ENCODE data around the gene NPTX1.

The NPTX1 gene

DNA sequence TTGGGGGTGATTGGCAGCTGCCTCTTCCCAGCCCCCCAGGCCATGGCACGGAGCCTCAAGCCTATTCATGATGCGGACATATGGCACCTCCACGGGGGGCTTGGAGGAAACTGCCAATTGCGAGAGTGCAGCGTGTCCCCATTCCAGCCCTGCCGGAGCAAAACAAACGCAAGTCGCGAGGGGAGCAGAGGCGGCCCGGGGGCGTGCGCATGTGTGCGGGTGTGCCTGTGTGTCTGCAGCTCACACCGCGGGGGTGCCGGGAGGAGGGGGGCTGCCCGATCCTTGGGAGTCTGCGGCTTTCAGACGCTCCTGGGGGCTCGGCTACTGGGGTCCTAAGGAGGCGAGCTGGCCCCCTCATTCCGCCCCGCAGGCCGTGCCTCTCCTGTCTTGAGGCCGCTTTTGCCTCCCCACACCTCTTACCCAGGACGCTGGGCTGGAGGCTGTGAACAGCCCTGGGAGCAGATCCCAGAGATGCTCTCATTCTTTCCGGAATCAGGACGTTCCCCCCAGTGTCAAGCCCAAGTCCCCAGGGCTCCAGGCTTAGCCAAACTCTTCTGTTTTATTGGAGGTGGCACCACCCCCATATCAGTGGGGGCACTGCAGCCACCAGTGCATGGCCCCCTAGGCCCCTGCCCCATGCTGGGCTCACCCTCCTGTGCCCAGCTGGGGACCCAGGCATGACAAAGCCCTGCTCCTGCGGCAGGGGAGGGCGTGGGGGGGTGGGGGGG lies 32.3 kb downstream of the NPTX1 start:
- no peak for DNase-seq (ENCODE audit: low read depth)

DNA sequence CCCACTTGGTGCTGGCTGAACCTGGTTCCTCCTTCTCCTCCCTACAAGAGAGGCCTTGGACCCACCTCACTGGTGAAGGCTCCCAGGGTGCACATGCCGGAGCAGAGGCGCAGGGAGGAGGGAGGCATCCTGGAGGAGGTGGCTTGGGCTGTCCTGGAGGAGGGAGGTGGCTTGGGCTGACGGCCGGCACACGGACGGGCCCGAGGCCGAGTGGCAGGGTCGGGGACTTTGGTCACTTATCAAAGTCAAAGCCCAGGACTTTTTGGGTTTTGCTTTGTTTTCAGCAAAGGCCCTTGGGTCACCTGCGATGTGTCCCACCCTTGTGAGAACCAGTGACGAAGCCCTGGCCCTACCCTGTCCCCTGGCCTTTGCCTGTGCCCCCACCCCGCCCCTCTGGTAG lies 32.9 kb downstream of the NPTX1 start:
- no peak for DNase-seq (ENCODE audit: low read depth)

DNA sequence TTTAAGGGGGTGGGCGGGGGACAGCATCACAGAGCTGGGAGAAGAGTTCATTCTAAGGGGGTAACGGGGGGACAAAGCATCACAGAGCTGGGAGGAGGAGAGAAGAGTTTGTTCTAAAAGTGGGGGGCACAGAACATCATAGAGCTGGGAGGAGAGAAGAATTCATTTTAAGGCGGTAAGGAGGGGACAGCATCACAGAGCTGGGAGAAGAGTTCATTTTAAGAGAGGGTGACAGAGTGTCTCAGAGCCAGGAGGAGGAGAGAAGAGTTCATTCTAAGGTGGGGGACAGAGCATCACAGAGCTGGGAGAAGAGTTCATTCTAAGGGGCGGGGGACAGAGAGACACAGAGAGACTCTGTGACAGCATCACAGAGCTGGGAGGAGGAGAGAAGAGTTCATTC lies 33.6 kb downstream of the NPTX1 start:
- no peak for DNase-seq (ENCODE audit: low read depth)

DNA sequence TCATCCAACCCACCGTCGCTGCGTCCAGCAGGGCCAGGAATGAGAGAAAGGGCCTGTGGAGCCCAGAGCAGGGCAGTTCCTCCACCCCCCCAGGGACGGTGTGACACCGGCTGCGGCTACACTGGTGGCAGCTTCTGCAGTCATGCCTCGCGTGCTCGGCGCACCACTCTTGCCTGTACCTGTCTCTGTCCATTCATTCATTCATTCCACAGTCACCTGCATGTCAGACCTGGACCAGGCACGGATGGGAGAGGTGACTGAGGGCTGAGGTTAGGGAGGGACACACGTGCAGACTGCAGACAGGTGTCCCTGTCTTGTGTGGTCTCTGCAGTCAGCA lies 34.1 kb downstream of the NPTX1 start:
- DNase-seq (ENCODE audit: low read depth), result no peak

DNA sequence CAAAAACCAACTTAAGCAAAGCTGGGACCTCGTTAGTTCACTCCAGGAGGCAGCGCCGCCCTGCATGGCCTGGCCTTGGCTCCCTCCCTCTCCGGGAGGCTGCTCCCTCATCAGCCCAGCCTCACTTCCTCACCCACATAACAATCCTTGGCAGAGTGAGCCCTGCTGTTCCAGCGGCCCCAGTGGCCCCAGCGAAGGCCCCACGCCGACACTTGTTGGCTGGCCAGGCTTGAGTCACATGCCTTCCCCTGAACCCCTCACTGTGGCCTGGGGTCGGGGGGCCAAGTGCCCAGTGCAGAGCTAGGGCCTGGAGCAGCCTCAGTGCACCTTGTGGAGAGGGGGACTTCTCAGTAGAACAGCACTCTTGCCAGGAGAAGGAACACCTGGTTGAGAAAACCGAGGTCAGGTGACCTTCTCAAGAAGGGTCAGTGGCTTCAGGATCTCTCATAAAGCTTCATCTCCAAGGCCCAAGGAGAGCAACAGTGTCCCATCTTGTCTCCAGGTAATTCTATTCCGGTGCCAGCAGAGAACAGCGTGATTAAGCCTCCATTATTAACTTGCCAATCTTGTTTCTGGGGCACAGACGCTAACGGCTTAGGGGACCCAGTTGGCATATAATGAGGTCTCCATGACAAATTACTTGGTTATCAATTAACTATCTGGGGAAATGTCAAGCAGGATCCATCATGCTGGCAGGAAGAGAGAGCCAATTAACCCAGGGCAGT lies 34.6 kb downstream of the NPTX1 start:
- DNase-seq (ENCODE audit: low read depth), result no peak

DNA sequence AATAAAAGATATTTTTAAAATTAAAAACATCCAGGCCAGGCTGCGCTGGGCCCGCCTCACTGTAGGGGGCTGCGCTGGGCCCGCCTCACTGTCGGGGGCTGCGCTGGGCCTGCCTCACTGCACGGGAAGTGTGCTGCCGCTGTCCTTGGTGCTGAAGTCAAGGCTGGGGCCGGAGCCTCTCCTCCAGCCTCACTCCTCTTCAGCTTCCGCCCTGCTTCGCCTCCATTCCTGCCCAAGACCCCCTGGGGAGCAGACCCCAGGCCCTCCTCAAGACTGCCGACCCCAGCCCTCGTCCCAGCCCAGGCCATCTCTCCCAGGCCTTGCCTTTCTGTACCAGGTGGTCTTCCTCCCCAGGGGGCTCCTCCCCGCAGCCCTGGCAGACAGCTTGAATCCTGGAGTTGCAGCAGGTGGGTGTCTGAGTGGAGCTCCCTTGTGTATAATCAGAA lies 35.3 kb downstream of the NPTX1 start:
- no peak for DNase-seq (ENCODE audit: low read depth)

DNA sequence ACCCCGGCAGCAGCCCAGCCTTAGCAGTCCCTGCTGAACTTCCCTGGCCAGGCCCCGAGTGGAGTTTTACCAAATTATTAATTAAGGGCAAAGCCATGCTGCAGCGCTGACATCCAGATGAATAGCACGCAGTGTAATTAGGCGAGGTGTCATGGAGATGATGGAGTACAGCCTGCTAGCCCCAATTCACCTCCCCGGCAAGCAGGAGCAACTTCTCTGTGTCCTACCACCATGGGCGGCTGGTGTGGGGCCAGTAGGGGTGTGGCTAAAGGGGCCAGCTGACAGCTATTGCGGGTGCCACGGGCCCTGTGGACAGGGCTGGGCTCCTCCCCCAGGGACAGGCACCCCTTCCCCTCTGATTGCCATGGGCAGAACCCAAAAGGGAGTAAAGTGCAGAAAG lies 36.9 kb downstream of the NPTX1 start:
- DNase-seq (ENCODE audit: low read depth), result no peak

DNA sequence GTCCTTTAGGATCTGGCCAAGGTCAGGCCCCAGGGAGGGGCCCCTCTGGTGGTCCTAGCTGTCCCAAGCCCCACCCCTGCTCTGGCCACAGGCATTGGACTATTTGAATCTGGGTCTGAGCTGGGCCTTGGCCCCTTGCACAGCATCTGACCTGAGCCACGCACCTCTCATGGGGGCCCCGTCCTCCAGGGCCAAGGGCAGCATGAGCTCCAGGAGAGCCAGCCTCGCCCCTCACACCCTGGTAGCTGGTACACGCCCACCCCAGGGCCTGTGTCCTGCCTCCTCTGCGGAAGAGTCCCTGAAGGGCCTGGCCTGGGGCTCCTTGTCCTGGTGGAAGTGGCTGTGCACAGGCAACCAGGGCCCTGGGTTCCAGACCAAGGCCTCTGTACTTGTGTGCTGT lies 37.6 kb downstream of the NPTX1 start:
- DNase-seq (ENCODE audit: low read depth), result no peak

DNA sequence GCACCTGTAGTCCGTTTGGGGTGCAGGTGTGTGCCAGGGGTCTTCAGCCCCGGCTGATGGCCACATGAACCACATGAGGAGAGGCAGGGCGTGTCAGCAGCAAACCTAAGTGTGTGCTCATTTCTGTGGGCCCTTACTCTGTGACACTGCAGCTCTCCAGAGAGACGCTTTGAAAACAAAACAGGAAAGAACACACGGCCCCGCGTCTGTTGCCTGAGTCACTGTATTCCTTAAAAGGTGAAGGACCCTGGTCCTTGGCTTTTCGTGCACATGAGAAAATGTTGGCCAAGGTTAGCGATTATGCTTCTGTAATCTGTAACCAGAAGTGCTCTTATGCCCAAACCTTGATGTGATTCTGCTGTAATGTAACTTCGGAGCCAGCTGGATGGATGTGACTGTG lies 38.9 kb downstream of the NPTX1 start:
- DNase-seq (ENCODE audit: low read depth), result no peak

DNA sequence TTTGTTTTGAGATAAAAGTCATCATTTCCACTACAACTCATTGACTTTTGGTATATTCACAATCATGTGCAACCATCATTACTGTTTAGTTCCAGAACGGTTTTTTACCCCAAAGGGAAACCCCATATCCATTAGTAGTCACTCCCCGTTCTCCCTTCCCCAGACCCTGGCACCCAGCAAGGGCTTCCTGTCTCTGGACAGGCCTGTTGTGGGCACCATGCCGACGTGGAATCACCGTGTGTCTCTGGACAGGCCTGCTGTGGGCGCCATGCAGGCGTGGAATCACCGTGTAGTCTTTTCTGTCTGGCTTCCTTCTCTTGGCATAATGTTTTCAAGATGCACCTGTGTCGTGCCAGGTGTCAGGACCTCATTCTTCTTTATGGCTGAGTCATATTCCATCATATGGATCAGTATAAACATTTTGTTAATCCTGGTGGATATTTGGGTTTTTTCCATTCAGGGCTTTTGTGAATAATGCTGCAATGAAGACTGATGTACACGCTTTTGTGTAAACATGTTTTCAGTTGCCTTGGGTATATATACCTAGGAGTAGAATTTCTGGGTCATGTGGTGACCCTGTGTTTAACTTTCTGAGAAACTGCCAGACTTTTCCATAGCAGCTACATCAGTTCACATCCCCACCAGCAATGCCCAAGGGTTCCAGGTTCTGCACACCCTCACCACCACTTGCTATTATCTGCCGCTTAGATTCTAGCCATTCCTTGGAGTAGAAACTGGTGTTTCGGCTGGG lies 42.3 kb downstream of the NPTX1 start:
- DNase-seq (ENCODE audit: low read depth), result no peak

DNA sequence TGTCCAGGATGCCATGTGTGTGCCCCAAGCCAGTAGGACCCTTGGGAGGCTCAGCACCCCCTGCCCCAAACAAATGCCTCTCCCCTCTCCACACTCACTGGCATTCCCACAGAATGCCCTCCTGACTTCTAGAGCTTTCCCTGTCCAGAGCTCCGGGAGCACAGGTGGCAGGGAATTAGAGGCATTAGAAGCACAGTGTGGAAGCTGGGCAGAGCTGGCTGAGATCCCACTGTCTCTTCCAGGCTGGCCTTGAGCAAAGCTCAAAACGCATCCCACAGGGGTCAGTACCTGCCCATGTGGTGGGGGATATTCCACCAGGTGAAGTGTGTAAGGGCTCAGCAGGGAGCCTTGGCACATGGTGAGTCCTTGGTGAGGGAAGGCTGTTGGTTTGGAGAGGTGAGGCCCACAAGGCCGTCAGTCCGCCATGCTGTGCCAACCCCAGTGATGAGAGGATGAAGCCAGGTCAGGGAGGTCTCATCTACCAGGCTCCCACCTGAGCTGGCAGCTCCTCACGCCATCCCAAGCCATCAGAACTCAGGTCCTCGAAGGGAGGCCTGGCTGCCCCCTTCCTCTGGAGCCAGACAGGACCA lies 43.4 kb downstream of the NPTX1 start:
- no peak for DNase-seq (ENCODE audit: low read depth)

DNA sequence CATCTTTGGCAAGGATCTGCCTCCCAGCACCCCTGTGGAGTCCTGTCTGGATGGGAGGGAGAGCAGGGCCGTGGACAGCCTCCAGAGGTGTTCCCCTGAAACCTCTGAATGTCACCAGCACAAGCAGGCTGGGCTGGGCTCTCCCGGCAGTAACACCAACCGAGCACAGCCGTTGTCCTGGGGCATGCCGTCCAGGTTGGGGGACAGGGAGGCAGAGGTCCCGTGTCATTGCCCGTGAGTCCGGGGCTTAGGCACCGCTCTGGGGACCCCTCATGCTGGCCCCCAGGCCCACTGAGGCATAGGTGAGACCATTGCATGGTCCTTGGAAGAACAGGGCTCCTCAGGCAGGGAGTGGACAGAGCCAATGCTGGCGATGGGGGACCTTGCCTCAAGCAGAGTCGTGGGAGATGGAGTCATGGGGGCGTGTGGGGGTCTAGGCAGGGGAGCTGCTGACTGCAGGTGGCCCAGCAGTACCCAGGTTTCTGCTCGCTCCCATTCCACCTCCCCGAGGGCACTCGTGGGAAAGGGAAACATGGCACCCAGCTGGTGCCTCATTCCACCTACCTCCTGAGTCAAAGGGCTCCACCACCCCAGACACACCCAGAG lies 44.0 kb downstream of the NPTX1 start:
- no peak for DNase-seq (ENCODE audit: low read depth)

DNA sequence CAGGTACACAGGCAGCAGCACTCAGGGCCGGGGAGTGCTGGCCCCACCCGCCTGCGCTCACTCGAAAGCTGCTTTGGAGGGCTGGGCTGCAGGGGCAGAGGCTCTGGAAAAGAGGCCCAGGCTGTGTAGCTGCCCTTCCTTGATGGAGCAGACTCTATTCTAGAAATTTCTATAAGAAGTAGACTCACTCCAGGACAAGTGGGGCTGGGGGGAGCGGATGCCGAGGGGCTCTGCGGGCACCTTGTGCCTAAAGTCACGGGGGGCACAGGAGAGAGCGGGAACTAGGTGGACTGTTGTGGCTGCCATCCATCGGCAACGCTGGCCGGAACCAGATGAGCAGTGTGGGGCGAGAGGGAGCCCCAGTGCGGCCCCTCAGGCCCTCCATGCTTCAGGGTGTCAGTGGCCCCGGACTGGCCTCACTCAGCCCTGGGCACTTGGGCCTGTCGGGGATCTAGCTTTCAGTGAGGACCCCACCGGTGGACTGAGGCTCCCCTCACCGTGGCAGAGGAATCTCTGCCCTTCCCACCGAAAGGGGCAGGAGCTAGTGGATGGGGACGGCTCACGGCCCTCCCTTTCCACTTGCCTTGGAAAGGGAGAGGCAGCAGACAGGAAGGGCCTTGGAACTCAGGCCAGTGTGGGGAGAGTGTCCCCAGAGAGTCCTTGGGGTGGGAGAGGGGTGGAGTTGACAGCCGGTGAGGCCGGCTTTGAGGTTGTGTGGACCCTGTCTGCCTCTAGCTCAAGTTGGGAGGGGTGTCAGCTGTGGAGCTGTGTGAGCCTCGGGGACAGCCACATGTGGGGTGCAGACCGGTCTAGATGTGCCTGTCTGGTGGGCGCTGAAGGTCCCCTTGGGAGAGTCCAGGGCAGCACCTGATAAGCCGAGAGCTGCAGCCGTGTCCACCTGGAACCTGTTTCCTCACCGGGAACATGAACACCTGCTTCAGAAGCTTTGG lies 44.9 kb downstream of the NPTX1 start:
- no peak for DNase-seq (ENCODE audit: low read depth)

DNA sequence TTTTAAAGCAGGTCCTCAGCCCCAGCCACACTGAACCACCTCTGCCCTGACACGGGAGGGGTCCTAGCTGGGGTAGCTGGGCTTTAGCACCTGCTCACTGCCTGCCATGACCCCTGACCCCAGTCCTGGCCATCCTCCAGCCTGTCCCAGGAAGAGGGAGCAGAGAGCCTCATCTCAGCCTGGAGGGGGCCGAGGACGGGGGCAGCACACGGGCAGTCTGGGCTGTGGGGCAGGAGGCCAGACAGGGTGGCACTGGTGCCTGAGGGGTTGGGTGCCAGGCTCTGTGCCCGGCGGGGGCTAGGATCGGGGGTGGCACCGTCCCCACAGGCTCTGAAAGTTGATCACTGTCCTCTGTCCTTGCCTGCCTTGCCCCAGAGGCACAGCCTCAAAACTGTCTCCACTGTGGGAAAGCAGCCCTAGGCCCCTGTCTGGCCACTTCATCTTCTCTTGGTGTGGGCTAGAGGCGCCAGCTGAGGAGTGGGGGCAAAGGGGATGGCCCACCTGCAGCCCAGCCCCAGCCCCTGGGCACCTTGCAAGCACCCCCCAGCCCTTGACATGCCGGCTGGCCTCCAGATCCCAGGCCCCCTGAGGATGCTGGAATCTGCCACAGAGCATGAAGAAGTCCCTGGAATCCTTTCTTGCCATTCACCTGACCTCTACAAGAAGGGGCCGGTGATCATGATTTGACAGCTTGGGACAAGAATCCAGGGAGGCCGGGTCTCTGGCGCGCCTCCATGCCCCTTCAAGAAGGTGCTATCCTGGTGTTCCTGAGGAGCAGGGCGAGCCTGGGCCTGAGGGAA lies 45.8 kb downstream of the NPTX1 start:
- DNase-seq (ENCODE audit: low read depth), result no peak

DNA sequence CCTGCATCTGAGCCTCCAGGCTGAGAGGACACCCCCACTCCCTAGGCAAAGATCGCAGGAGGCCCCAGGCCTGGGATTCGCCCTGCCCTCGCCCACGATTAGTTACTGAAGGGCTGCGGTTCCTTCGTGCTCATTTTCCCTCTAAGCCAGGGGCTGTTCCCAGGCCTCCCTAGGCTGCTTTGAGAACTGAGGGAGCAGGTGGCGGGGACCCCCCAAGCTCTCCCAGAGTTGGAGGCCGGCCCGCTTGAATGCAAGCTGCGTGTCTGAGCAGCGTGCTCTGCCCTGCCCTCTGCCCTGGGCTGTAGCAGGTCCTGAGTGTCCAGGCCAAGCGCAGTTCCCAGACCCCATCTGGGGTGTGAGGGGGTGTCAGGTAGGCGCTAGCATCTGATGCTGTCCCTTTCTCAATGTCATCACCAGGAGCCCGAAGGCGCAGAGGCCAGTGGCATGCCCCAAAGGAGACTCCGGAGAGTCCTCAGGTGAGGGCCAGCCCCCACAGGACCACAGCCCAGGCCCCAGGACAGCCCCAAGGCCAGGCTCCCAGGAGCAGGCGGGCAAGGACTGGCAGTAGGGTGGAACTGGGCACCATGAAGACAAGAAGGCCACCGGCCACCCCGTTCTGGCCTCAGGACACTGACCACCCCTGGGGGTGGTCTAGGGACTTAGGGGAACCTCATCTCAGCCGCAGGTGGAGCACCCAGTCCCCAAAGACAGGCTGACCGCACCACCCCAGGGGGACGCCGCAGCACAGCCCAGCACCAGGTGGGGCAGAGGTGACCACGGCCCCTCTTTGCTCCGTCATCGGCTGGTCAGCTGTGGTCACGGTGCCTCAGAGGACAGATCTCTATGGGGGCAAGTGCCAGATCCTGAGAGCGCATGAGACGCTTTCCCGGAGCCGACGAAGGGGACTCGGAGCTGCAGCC lies 46.8 kb downstream of the NPTX1 start:
- DNase-seq (ENCODE audit: low read depth), result no peak

DNA sequence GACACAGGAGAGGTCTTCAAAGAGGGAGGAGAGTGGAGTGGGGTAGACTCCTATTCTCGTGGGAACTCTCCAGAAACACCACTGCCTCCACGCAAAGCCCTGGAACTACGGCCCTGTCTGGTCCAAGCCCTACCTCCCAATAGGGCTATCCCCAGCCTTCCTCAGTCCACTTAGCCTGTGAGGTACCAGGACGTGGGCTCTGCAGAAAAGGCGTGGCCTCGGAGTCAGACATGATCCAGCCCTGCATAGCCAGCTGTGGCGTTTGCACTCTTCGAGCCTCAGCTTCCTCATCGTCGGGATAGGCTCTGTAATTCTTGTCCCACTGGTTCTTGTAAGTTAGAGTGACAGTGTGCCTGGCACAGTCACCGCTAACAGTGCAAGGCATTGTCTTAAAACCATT lies 47.6 kb downstream of the NPTX1 start:
- no peak for DNase-seq (ENCODE audit: low read depth)

DNA sequence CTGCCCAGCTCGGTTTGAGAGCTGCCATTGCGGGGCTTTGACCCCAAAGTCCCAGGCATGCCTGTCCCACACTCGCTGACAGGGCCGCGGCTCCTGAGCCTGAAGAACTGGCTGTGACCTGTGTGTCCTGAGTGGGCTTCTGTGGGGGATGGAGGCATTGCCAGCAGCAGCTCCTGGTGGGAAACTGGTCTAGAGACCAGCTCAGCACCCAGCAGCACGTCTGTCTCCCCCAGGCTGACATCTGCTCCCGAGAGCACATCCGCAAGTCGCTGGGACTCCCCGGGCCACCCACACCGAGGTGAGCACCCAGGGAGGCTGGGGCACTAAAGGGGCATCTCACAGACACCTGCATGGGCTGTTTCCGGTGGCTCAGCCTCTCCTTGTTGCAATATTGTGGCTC lies 48.0 kb downstream of the NPTX1 start:
- no peak for DNase-seq (ENCODE audit: low read depth)

DNA sequence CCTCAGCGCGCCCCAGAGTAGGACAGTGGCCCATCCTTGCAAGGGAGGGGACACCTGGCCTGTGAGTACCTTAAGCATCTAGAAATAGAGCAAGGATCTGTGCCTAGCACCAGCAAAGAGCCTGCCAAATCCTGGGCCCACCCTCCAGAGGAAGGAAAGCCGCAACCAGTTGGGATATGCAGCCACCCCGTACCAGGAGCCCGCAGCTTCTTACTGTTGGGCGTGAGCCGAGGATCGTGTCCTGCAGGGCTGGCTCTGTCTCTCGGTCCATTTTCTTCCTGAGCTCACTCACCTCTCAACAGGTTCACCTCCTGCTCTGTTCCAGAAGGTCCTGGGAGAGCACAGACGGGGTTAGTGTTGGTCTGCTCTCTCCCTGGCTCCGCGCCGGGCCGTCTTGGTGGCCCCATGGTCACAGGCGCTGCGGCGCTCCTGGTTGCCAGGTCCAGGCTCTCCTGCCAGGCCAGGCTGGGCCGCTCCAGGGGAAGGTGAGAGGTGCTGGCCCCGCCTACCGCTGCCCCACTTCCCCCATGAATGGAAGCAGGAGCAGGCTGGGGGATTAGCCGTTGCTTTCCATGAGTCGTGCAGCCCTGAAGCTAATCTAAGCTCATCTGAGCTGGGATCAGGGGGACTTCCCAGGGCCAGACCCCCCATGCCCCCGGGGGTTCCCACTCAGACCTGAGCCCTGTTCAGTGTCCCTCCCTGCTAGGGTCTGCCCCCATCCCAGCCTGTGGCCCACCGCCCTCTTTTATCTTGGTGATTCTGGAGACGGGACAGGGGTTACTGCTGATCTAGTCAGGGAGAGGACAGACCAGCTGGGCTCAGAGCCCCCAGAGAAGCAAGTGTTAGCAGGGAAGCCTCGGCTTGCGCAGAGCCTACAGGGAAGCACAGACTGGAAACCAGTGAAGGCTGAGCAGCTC lies 48.8 kb downstream of the NPTX1 start:
- no peak for DNase-seq (ENCODE audit: low read depth)

Data from GM04503 (cell line).